Measurements from ENCODE around the gene ADM5.

The ADM5 gene

GRCh38 chr19:49680421-49681351, 8.7 kb upstream of the ADM5 start:
- peak; percentile 96 for DNase-seq

- no peak for DNase-seq
These were observed 7.6 kb upstream of the ADM5 start for GRCh38 chr19:49681830-49682229.

DNA sequence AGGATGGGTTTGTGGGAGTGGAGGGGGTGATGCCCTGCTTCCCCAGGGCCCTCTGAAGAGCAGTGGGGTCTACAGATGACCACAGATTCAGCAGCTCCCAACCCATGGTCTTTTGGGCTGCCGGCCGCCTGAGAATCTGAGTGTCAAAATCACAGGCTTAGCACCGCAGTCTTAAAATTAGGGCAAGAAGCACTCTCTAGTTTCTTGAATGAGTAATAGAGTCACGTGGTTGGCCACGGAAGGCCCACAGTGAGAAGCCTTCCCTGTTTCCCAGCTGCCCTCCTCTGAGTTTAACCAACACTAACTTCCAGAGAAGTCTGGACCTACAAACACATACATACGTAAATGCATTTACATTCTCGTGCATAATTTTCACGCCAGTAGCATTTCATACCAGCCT, 7.1 kb upstream of the ADM5 start:
- DNase-seq: no peak

GRCh38 chr19:49683814-49684250, 5.6 kb upstream of the ADM5 start:
- DNase-seq: no peak

DNA sequence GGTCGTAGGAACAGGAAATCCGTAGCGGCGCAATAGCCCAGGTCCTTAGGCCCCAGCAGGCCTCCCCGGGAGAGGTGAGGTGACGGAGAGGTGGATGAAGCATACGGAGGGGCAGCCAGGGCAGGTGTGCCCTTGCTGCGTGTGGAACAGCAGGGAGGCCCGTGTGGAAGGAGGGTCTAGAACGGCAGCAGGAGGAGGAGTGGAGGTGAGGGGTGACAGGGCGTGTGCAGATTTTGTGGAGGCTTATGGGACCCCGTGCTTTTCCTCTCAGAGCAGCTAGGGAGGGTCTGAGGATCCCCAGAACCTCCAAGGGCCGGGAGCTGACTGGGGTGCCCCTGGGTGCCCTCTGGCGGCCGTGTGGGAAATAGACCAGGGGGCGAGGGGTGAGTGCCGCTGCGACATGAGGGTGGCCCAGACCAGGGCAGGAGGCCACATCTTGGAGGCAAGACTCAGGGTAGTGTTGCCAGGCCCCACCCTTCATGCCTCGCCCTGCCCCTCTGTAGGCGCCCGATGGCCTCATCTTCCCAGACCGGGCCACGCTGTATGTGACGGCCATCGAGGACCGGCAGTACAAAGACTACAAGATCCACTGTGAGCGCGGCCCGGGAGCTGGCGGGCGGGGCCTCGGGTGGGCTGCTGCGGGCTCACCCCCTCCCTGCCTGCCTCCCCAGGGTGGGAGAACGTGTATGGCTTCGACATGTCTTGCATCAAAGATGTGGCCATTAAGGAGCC, 5.0 kb upstream of the ADM5 start:
- no peak for DNase-seq

DNA sequence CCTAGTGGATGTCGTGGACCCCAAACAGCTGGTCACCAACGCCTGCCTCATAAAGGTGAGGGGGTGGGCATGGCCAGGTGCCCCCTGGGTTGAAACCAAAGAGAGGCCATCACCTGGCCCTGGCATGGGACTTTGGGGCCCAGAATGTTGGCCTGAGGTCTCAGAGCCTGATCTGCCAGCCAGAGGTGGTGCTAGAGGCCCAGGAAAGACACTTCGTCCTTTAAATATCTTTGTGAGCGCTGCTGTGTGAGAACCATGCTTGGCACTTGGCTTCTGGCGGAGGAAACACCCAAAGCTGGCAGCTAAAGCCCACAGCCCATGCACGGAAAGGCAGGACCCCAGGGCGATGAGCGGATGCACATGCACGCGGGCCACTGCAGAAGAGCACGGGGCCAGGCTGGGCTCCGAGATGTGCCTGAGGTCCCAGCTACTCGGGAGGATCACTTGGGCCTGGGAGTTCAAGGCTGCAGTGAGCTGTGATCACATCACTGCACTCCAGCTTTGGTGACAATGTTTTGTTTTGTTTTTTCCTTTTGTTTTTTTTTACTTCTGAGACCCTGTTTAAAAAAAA, 4.3 kb upstream of the ADM5 start:
- no peak for DNase-seq

DNA sequence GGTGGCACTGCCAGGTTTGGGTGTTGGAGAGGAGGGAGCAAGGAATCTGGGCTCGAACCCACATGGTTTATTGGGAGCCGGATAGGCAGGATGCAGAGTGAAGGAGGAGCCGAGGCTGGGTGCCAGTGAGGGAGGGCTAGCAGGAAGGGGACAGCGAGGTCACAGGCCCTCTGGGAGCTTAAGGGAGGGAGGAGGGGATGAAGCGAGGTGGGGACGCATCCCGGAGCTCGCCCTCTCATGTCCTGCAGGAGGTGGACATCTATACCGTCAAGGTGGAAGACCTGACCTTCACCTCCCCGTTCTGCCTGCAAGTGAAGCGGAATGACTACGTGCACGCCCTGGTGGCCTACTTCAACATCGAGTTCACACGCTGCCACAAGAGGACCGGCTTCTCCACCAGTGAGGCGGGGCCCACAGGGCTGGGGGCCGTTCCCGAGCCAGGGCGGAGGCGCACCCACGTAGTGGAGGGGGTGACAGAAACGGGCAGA, 3.5 kb upstream of the ADM5 start:
- no peak for DNase-seq

GRCh38 chr19:49686503-49687088, 2.8 kb upstream of the ADM5 start:
- DNase-seq: no peak

GRCh38 chr19:49687150-49687549, 2.2 kb upstream of the ADM5 start:
- DNase-seq: no peak

- DNase-seq: no peak
These were observed 1.7 kb upstream of the ADM5 start for GRCh38 chr19:49687566-49688316.

DNA sequence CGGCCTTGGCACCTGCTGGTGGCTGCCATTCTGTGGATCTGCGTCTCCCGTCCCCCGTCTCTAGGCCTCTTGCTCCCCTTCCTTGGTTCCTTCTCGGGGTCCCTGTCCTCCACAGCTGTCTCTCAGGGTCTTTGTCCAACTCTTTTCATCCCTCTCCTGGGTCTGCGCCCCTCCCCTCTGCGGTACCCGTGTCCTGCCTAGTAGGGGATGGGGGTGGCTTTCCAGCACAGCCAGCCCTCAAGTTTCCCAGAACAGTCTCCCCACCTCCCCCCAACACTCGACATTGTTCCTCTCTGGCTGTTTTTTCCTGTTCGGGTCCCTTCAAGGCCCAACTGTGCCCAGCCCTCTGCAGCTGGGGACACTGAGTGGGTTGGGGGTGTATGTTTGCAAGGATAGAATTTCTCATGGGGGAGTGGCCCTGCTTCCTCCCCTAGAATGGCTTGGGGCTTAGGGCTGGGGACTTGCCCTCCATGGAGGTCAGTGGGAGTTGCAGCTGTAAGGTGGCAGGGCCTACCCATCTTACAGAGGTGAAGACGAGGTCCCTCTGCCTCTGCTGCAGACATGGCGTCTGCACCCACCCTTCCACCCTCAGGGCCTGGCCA, 762 bp upstream of the ADM5 start:
- DNase-seq: no peak

DNA sequence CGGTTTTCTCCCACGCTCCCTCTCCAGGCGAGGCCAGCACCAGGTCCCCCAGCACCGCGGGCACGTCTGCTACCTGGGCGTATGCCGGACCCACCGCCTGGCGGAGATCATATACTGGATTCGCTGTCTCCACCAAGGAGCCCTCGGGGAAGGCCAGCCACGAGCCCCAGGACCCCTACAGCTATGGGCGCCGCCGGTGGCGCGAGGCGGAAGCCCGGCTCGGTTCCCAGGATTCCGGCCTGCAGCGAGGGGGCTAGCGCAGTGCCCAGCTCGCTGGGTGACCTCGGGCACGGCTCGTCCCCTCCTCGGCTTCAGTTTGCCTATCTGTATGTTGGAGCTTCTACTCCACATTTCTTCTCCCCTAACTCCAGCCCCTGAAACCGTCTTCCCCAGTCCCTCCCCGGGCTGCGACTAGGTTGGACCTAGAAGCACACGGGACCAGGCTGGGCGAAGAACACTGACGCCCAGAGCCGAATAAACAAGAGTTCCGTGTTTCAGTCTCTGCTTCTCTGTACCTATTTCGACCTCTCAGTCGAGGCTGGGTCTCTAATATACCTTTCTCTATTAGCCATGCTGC, 773 bp downstream of the ADM5 start:
- DNase-seq: no peak

- DNase-seq: peak; percentile 40
These were observed 1.4 kb downstream of the ADM5 start, which contains the start of gene CPT1C for GRCh38 chr19:49690656-49691242. Gene CPT1C, plus strand, starts transcription at chr19:49691116. Its CDS starts 1,137 bp downstream, at chr19:49692253.

- no peak for DNase-seq
These were observed 2.1 kb downstream of the ADM5 start for GRCh38 chr19:49691243-49692146.

- no peak for DNase-seq
These were observed 2.7 kb downstream of the ADM5 start for GRCh38 chr19:49692147-49692506.

DNA sequence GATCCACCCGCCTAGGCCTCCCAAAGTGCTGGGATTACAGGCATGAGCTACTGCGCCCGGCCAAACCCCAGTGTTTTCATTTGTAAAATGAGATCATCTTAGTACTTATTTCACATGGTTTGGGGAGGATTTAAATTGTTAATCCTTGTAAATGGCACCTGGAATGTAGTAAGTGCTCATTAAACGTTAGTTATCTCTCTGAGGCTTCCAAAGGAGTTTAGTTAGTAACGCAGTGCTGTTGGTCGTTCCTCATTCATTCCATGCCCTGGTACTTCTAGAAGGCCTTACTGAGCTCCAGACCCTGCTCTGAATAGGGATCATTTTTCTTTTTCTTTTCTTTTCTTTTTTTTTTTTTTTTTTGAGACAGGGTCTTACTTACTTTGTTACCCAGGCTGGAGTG, 6.7 kb downstream of the ADM5 start:
- no peak for DNase-seq

DNA sequence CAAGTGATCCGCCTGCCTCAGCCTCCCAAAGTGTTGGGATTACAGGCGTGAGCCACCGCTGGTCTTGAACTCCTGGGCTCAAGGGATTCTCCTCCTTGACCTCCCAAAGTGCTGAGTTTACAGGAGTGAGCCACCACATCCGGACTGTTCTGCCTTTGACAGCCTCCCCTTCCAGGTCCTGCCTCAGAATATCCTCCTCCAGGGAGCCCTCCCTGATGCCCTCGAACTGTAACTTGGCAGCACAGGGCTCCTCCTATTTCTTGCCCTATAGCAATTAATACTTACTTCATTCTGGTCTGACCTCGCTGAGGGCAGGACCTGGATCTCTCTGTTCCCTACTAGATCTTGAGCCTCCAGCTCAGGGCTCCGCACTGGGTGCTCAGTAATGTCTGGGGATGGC, 7.5 kb downstream of the ADM5 start:
- no peak for DNase-seq

DNA sequence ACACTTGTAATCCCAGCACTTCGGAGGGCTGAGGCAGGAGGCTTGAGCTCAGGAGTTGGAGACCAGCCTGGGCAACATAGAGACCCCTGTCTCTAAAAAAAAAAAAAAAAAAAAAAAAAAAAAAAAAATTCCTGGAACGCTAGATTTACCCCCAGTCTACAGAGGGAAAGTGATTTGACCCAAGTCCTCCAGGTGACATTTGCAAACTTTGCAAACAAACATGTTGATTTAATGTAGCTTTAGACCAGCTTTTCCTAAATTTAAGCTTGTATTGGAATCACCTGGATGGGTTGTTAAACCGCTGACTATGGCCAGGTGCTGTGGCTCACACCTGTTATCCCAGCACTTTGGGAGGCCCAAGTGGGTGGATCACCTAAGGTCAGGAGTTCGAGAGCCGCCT, 10.0 kb downstream of the ADM5 start:
- DNase-seq: no peak

GRCh38 chr19:49700563-49700962, 11.2 kb downstream of the ADM5 start:
- DNase-seq: no peak

DNA sequence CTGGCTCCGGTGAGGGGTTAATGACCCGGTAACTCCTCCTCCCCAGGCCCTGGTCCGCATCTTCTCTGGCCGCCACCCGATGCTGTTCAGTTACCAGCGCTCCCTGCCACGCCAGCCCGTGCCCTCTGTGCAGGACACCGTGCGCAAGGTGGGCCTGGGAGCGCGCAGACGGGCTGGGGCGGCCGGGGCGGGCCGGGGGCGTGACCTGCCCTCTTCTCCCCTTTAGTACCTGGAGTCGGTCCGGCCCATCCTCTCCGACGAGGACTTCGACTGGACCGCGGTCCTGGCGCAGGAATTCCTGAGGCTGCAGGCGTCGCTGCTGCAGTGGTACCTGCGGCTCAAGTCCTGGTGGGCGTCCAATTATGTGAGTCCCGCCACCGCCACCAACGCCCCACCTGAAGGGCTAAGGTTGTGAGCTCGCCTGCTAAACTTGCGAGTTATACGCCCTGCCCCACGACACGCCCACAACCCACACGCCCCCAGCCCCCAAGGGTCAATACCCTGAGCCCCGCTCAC, 11.9 kb downstream of the ADM5 start:
- no peak for DNase-seq
